Breast epithelium (tissue), 3 donors: ENCODE measurements around the gene HPN.

Experiments used
- CTCF ChIP-seq, 3 donors: fragments of 450-650 bp; IDR thresholded peaks; one replicate each; pipeline ENCODE4 v1.5.1; 2016 to 2017; ENCODE audit warnings: antibody characterized with exemption in 3 of 3, mild to moderate bottlenecking in 3 of 3, moderate library complexity in 3 of 3
- POLR2A ChIP-seq: fragments of 450-650 bp; IDR thresholded peaks from one replicate; pipeline ENCODE4 v1.6.1; 2016; ENCODE audit warnings: antibody characterized with exemption, mild to moderate bottlenecking, moderate library complexity
- POLR2AphosphoS5 ChIP-seq, 3 donors: sonication (generic); formaldehyde crosslinking; IDR thresholded peaks; one replicate each; pipeline ENCODE4 v1.6.1; 2017; ENCODE audit warnings: antibody characterized with exemption in 3 of 3

GRCh38 chr19:35045667-35046300, 4.3 kb downstream of the HPN start:
- no peak for TF ChIP-seq CTCF (IDR thresholded peaks at IDR 0.05)
- no peak for TF ChIP-seq POLR2A
- TF ChIP-seq POLR2AphosphoS5 (IDR thresholded peaks at IDR 0.05), result peak in 1 of 3 donors; percentile 17
